Neuronal stem cell (in vitro differentiated cells): ENCODE measurements around the gene SLC25A48.

Source experiments
- DNase-seq: peaks from one replicate; pipeline ENCODE4 v3.0.0-alpha.2; 2013; ENCODE audit warnings: low spot score
- H2AFZ ChIP-seq: one replicate; pipeline ENCODE4 v1.6.1; 2013; ENCODE audit warnings: mild to moderate bottlenecking, low read length, inconsistent platforms
- H2AK5ac ChIP-seq: 2 replicates; pipeline ENCODE4 v1.6.1; 2013; ENCODE audit warnings: low read depth, mild to moderate bottlenecking, inconsistent platforms, low read length, moderate library complexity, mixed read lengths
- H2BK120ac ChIP-seq: 2 replicates; pipeline ENCODE4 v1.6.1; 2013; ENCODE audit warnings: low read depth, mild to moderate bottlenecking, inconsistent platforms, low read length, moderate library complexity, mixed read lengths
- H2BK12ac ChIP-seq: one replicate; pipeline ENCODE4 v1.6.1; 2013; ENCODE audit warnings: low read length, inconsistent platforms
- H2BK15ac ChIP-seq: 2 replicates; pipeline ENCODE4 v1.6.1; 2013; ENCODE audit warnings: mild to moderate bottlenecking, low read length, inconsistent platforms, mixed read lengths
- H2BK5ac ChIP-seq: one replicate; pipeline ENCODE4 v1.6.1; 2013; ENCODE audit warnings: inconsistent platforms, mild to moderate bottlenecking, low read length, moderate library complexity
- H3K14ac ChIP-seq: one replicate; pipeline ENCODE4 v1.6.1; 2013; ENCODE audit warnings: low read length, inconsistent platforms
- H3K18ac ChIP-seq: 2 replicates; pipeline ENCODE4 v1.6.1; 2013; ENCODE audit warnings: low read length, inconsistent platforms
- H3K23ac ChIP-seq: 2 replicates; pipeline ENCODE4 v1.6.1; 2013; ENCODE audit warnings: low read depth, mild to moderate bottlenecking, mixed read lengths, low read length, inconsistent platforms; ENCODE audit not compliant: poor library complexity
- H3K27ac ChIP-seq: replicated peaks from 3 replicates; pipeline ENCODE4 v1.5.1; 2013; ENCODE audit warnings: low read length, inconsistent platforms
- H3K27me3 ChIP-seq, 3 experiments: 2 replicates each; pipeline ENCODE4 v1.6.1; 2013; ENCODE audit warnings: low read length in 3 of 3, mild to moderate bottlenecking in 2 of 3, inconsistent platforms in 1 of 3, low read depth in 1 of 3, mixed read lengths in 1 of 3, moderate library complexity in 1 of 3; ENCODE audit not compliant: control insufficient read depth in 3 of 3, insufficient read depth in 3 of 3
- H3K36me3 ChIP-seq, 2 donors: replicated peaks in 1 of 2; 2 replicates each; pipeline ENCODE4 v1.6.1; 2013; ENCODE audit warnings: low read length in 2 of 2; ENCODE audit not compliant: control insufficient read depth in 2 of 2, insufficient read depth in 2 of 2
- H3K4ac ChIP-seq: 2 replicates; pipeline ENCODE4 v1.6.1; 2013; ENCODE audit warnings: inconsistent platforms, mild to moderate bottlenecking, low read length, moderate library complexity
- H3K4me1 ChIP-seq, 2 donors: 1 replicate in 1 of 2; 2 replicates in 1 of 2; pipeline ENCODE4 v1.6.1; 2013; ENCODE audit warnings: low read length in 2 of 2, low read depth in 1 of 2; ENCODE audit not compliant: control insufficient read depth in 2 of 2, insufficient read depth in 1 of 2
- H3K4me2 ChIP-seq: one replicate; pipeline ENCODE4 v1.6.1; 2013; ENCODE audit warnings: mild to moderate bottlenecking, low read length, inconsistent platforms; ENCODE audit not compliant: insufficient read depth, poor library complexity, severe bottlenecking
- H3K4me3 ChIP-seq, 2 donors: 2 replicates each; pipeline ENCODE4 v1.5.1; 2013; ENCODE audit warnings: low read length in 2 of 2, mild to moderate bottlenecking in 2 of 2, inconsistent platforms in 1 of 2, moderate library complexity in 1 of 2
- H3K79me1 ChIP-seq: one replicate; pipeline ENCODE4 v1.6.1; 2013; ENCODE audit warnings: low read depth, mild to moderate bottlenecking, inconsistent platforms, low read length, moderate library complexity
- H3K9ac ChIP-seq: one replicate; pipeline ENCODE4 v1.6.1; 2013; ENCODE audit warnings: mild to moderate bottlenecking, low read depth, low read length, inconsistent platforms; ENCODE audit not compliant: poor library complexity
- H3K9me3 ChIP-seq, 2 donors: replicated peaks in 1 of 2; 2 replicates each; pipeline versions ENCODE3 to v1.6.1; 2013; ENCODE audit warnings: low read length in 2 of 2, mild to moderate bottlenecking in 2 of 2, inconsistent platforms in 1 of 2, low read depth in 1 of 2, mixed read lengths in 1 of 2, moderate library complexity in 1 of 2; ENCODE audit not compliant: control insufficient read depth in 2 of 2, insufficient read depth in 1 of 2
- H4K8ac ChIP-seq: one replicate; pipeline ENCODE4 v1.6.1; 2013; ENCODE audit warnings: low read depth, mild to moderate bottlenecking, inconsistent platforms, low read length, moderate library complexity
- H4K91ac ChIP-seq: one replicate; pipeline ENCODE4 v1.6.1; 2013; ENCODE audit warnings: low read length, low read depth, mild to moderate bottlenecking, inconsistent platforms; ENCODE audit not compliant: poor library complexity
- WGBS, 2 donors: extraction: QIAGEN DNeasy Blood & Tissue Kit; methylation state at CpG; one replicate each; pipeline ENCODE4 v1.1.7; 2013; ENCODE audit warnings: missing lambda C conversion rate in 2 of 2, mixed read lengths in 1 of 2; ENCODE audit not compliant: insufficient read length in 2 of 2, insufficient replicate concordance in 1 of 2; ENCODE audit errors: extremely low coverage in 2 of 2; 5-methylcytosine and 5-hydroxymethylcytosine counted together

The SLC25A48 gene

DNA sequence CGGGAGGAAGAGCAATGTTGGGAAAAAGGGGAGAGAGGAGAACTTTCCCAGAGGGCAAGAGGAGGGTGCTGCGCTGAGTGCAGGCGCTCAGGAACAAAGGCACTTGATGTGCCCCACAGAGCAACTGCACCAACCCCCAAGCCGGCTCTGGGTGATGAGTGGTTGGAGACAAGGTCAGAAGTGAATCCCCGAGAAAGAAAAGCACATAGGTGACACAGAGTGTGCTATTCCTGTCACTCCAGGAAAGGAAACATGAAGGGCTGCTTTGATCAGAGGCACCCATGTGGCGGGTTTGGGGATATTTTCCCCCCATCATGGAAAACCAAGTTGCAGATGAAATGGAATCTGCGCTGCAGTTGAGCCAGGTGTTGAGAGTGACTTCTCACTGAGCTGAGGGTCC is 20.7 kb upstream of the SLC25A48 start:
- Histone ChIP-seq H2AFZ (no peak overlapping the region), H4K8ac (no peak overlapping the region), H3K27ac (no peak overlapping the region)

GRCh38 chr5:135814316-135814715 is 20.1 kb upstream of the SLC25A48 start:
- Histone ChIP-seq H3K14ac (peak overlapping the region; percentile 42), H3K18ac (peak overlapping the region; percentile 35), H3K23ac (peak overlapping the region; percentile 13), H3K4ac (no peak overlapping the region), H3K79me1 (no peaks in the 10 kb centered on the region), H3K27ac (no peak overlapping the region), H2BK15ac (no peak overlapping the region), H3K4me1 (no peaks in the 10 kb centered on the region), H3K4me2 (no peak overlapping the region), H4K8ac (no peak overlapping the region), H3K27me3 (no peaks in the 10 kb centered on the region), H3K9me3 (peaks cover 0 to 2% of the 10 kb centered on the region in 2 donors), H3K4me3 (no peak overlapping the region), H2AK5ac (no peak overlapping the region), H2BK5ac (no peak overlapping the region), H3K36me3 (no peaks in the 10 kb centered on the region), H2BK120ac (no peak overlapping the region), H4K91ac (no peak overlapping the region), H2BK12ac (no peak overlapping the region), H3K9ac (no peak overlapping the region), H2AFZ (no peak overlapping the region)
- WGBS, 2 donors = no CpG with 5 or more reads among the region's 3 CpGs
- no peak for DNase-seq

More for the DNA sequence above, 20.7 kb upstream of the SLC25A48 start:
- Histone ChIP-seq H3K9ac (no peak overlapping the region), H2AK5ac (no peak overlapping the region), H3K79me1 (no peaks in the 10 kb centered on the region), H3K23ac (no peak overlapping the region), H3K4me1 (no peaks in the 10 kb centered on the region), H3K9me3 (peaks cover 0 to 2% of the 10 kb centered on the region in 2 donors), H3K4ac (no peak overlapping the region), H2BK15ac (no peak overlapping the region), H3K36me3 (no peaks in the 10 kb centered on the region), H3K14ac (no peak overlapping the region), H3K4me2 (no peak overlapping the region), H3K4me3 (no peak overlapping the region), H3K27me3 (no peaks in the 10 kb centered on the region), H2BK5ac (no peak overlapping the region), H4K91ac (no peak overlapping the region), H2BK12ac (no peak overlapping the region), H2BK120ac (no peak overlapping the region), H3K18ac (no peak overlapping the region)
- no CpG with 5 or more reads among the region's 7 CpGs for WGBS, 2 donors
- DNase-seq = no peak

GRCh38 chr5:135814812-135815211 is 19.7 kb upstream of the SLC25A48 start:
- no peak overlapping the region for H3K18ac ChIP-seq
- no peak overlapping the region for H2AFZ ChIP-seq
- no peaks in the 10 kb centered on the region for H3K4me1 ChIP-seq
- no peak overlapping the region for H2AK5ac ChIP-seq
- no peak overlapping the region for H3K4me2 ChIP-seq
- peaks cover 0 to 2% of the 10 kb centered on the region in 2 donors for H3K9me3 ChIP-seq
- H3K4me3 ChIP-seq = no peak overlapping the region
- no peak overlapping the region for H2BK120ac ChIP-seq
- H3K4ac ChIP-seq = no peak overlapping the region
- no peak overlapping the region for H2BK12ac ChIP-seq
- no peak overlapping the region for H3K9ac ChIP-seq
- H4K8ac ChIP-seq = no peak overlapping the region
- no peak overlapping the region for H2BK15ac ChIP-seq
- no peaks in the 10 kb centered on the region for H3K36me3 ChIP-seq
- H3K23ac ChIP-seq = no peak overlapping the region
- H3K27me3 ChIP-seq = no peaks in the 10 kb centered on the region
- H4K91ac ChIP-seq = no peak overlapping the region
- DNase-seq = no peak
- H3K27ac ChIP-seq = no peak overlapping the region
- no peak overlapping the region for H2BK5ac ChIP-seq
- H3K79me1 ChIP-seq = no peaks in the 10 kb centered on the region
- no CpG with 5 or more reads among the region's 3 CpGs for WGBS, 2 donors
- no peak overlapping the region for H3K14ac ChIP-seq

DNA sequence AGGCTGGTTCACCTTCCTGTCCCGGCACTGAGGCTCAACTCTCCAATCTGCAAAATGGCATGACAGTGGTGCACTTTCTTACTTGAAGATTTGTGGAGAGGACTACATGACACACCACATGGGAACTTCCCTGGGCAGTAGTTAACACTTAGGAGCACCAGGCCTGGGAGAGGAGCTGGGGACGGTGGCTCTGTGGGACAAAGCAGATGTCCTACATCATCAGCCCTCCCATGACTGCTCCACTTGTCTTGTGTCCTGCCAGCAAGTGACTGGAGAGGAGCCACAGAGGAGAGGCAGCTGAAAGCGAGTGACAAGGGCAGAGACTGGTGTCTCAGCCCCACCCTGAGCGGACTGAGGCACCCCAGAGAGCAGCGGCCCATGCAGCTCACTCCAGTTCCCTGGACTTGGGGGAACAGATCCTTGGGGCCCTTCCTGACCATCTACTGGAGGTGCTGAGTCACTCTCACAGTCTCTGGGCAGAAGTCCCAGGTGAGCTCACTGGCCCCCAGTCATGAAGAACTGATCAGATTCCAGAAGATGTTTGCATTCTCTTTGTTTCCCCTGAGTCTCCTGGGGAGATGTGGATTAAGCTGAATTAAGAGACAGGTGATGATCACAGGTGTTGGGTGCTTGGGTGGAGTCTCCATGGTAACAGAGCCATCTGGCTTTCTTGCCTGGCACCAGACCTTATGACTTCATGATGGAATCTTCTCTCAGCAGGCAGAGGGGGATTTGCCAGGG is 13.2 kb upstream of the SLC25A48 start:
- Histone ChIP-seq H3K23ac (peak overlapping the region; percentile 31), H2BK5ac (no peak overlapping the region), H3K4ac (no peak overlapping the region), H3K27me3 (no peaks in the 10 kb centered on the region), H3K36me3 (no peaks in the 10 kb centered on the region), H3K14ac (no peak overlapping the region), H3K4me1 (no peaks in the 10 kb centered on the region), H3K9ac (peak overlapping the region; percentile 14), H2AK5ac (no peak overlapping the region), H2AFZ (no peak overlapping the region), H3K4me3 (no peak overlapping the region), H3K4me2 (no peak overlapping the region), H2BK15ac (no peak overlapping the region), H4K91ac (no peak overlapping the region), H3K18ac (peak overlapping the region; percentile 39), H3K79me1 (no peaks in the 10 kb centered on the region), H3K27ac (no peak overlapping the region), H4K8ac (no peak overlapping the region), H2BK12ac (no peak overlapping the region), H3K9me3 (no peaks in the 10 kb centered on the region), H2BK120ac (no peak overlapping the region)
- WGBS, 2 donors = no CpG with 5 or more reads among the region's 5 CpGs
- DNase-seq = no peak
